H4 (cell line): Measurements from ENCODE around the gene MDGA2. TPM values are rescaled to one million over a fixed set of nuclear protein-coding genes. Genes with fewer than 3 reads are reported as not detected.
A peak's percentile ranks its signal among the peaks of the same experiment; 100 is the strongest.
"Not testable (repeated sequence)": the region's sequence is repeated elsewhere in the genome, so short reads cannot be mapped to it uniquely, and the experiment has no call there.

Experiments used
- DNase-seq: peaks from one replicate; pipeline ENCODE4 v3.0.0-alpha.2; 2015; ENCODE audit warnings: low spot score
- total RNA-seq: library from RNA; depleted of rRNA; stranded (reverse); fragments of >200 nt; shearing (Covaris generic); gene quantifications from 2 replicates; pipeline ENCODE4 v1.2.3, GENCODE V29; 2014

Gene MDGA2
- total RNA-seq, 1 experiment from 2014 or later, result 2.8 TPM

- DNase-seq, result no peak
Observed at GRCh38 chr14:47240748-47241437, 434.5 kb downstream of the MDGA2 start.

- DNase-seq, result no peak
Observed at GRCh38 chr14:47235619-47236018, 439.8 kb downstream of the MDGA2 start.

GRCh38 chr14:47226877-47227520 lies 448.4 kb downstream of the MDGA2 start:
- DNase-seq, result peak; percentile 60

GRCh38 chr14:47223656-47224055 lies 451.7 kb downstream of the MDGA2 start:
- no peak for DNase-seq

- peak; percentile 13 for DNase-seq
Observed at GRCh38 chr14:47220096-47220495, 455.3 kb downstream of the MDGA2 start.

GRCh38 chr14:47211263-47211662 lies 464.1 kb downstream of the MDGA2 start:
- no peak for DNase-seq

GRCh38 chr14:47210099-47210498 lies 465.3 kb downstream of the MDGA2 start:
- no peak for DNase-seq

- DNase-seq, result no peak
Observed at GRCh38 chr14:47208434-47208833, 467.0 kb downstream of the MDGA2 start.

GRCh38 chr14:47207617-47208016 lies 467.8 kb downstream of the MDGA2 start:
- DNase-seq, result peak; percentile 45

GRCh38 chr14:47200740-47201139 lies 474.7 kb downstream of the MDGA2 start:
- no peak for DNase-seq

- no peak for DNase-seq
Observed at GRCh38 chr14:47195582-47195981, 479.8 kb downstream of the MDGA2 start.

GRCh38 chr14:47194055-47194454 lies 481.4 kb downstream of the MDGA2 start:
- no peak for DNase-seq

- DNase-seq, result not testable (repeated sequence)
Observed at GRCh38 chr14:47192203-47192602, 483.2 kb downstream of the MDGA2 start.

GRCh38 chr14:47191700-47192099 lies 483.7 kb downstream of the MDGA2 start:
- DNase-seq, result no peak

GRCh38 chr14:47189911-47190484 lies 485.4 kb downstream of the MDGA2 start:
- DNase-seq, result no peak

GRCh38 chr14:47186486-47186885 lies 488.9 kb downstream of the MDGA2 start:
- DNase-seq, result peak; percentile 13

- DNase-seq, result no peak
Observed at GRCh38 chr14:47179906-47180305, 495.5 kb downstream of the MDGA2 start.

GRCh38 chr14:47171896-47172295 lies 503.5 kb downstream of the MDGA2 start:
- not testable (repeated sequence) for DNase-seq

- DNase-seq, result no peak
Observed at GRCh38 chr14:47167402-47167801, 508.0 kb downstream of the MDGA2 start.

- DNase-seq, result no peak
Observed at GRCh38 chr14:47155395-47155794, 520.0 kb downstream of the MDGA2 start.

- DNase-seq, result no peak
Observed at GRCh38 chr14:47154276-47154797, 521.1 kb downstream of the MDGA2 start.

- no peak for DNase-seq
Observed at GRCh38 chr14:47153746-47154145, 521.7 kb downstream of the MDGA2 start.

- no peak for DNase-seq
Observed at GRCh38 chr14:47150267-47150666, 525.1 kb downstream of the MDGA2 start.
